WTC11 (cell line): Measurements from ENCODE around the gene COL26A1.

Experiments
- CBFB ChIP-seq: sonication (generic); formaldehyde crosslinking; IDR thresholded peaks from 2 replicates; pipeline ENCODE4 v1.8.1; 2022; ENCODE audit warnings: mild to moderate bottlenecking, low read depth, missing genetic modification reagents
- CTCF ChIP-seq: fragments of 200-600 bp; IDR thresholded peaks from 2 replicates; pipeline ENCODE4 v1.8.0; 2022; ENCODE audit warnings: antibody characterized with exemption
- E2F1 ChIP-seq: sonication (generic); formaldehyde crosslinking; IDR thresholded peaks from 2 replicates; pipeline ENCODE4 v1.8.0; 2022; ENCODE audit warnings: mild to moderate bottlenecking, missing genetic modification reagents
- FOXP1 ChIP-seq: sonication (generic); formaldehyde crosslinking; IDR thresholded peaks from 2 replicates; pipeline ENCODE4 v1.8.0; 2022; ENCODE audit warnings: missing genetic modification reagents, mild to moderate bottlenecking, moderate library complexity, borderline replicate concordance
- FOXP4 ChIP-seq: sonication (generic); formaldehyde crosslinking; IDR thresholded peaks from 2 replicates; pipeline ENCODE4 v1.8.0; 2022; ENCODE audit warnings: mild to moderate bottlenecking, missing genetic modification reagents
- IRF1 ChIP-seq: sonication (generic); formaldehyde crosslinking; IDR thresholded peaks from 2 replicates; pipeline ENCODE4 v1.8.0; 2023; ENCODE audit warnings: missing genetic modification reagents
- TCF7 ChIP-seq: sonication (generic); formaldehyde crosslinking; IDR thresholded peaks from 2 replicates; pipeline ENCODE4 v1.8.0; 2022; ENCODE audit warnings: mild to moderate bottlenecking, low read depth, missing genetic modification reagents, moderate library complexity
- ZNF281 ChIP-seq: sonication (generic); formaldehyde crosslinking; IDR thresholded peaks from 2 replicates; pipeline ENCODE4 v1.8.0; 2023; ENCODE audit warnings: mild to moderate bottlenecking, missing genetic modification reagents

GRCh38 chr7:101428093-101428866 is 65.6 kb downstream of the COL26A1 start:
- TF ChIP-seq CTCF = no peak
- no peak for TF ChIP-seq FOXP1
- no peak for TF ChIP-seq TCF7
- TF ChIP-seq FOXP4 (CRISPR knock-in tag) = no peak
- TF ChIP-seq IRF1 = no peak
- no peak for TF ChIP-seq E2F1 (CRISPR knock-in tag)
- TF ChIP-seq CBFB (CRISPR knock-in tag) = no peak
- no peak for TF ChIP-seq ZNF281
